ENCODE measurements around the gene TRIO. TPM values are rescaled to one million over a fixed set of nuclear protein-coding genes. Genes with fewer than 3 reads are reported as not detected.

Gene TRIO
- total and polyA plus RNA-seq, 10 of the 15 experiments (the other 5 are each of a cell fraction or from before 2014, with no cell fraction given) = 5.1 to 96.4 (median 44.6) TPM

DNA sequence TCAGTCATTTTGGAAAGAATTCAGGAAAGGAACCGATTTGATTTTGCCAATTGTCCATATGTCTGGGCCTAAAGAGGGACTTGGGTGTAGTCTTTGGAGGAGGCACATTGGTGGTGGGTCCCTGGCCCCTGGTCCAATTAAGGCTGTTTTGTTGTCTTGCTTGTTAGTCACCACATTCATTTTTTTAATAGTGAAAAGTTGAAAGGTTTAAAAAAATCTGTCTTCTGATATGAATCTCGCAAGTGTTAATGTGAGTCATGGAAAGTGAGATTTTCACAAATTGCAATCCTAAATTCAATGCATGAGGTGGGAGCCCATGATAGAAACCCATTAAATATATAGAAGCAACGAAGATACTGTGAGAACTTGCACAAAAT, 272.5 kb downstream of the TRIO start (continued):
- no peak for TF ChIP-seq ASH2L (IDR thresholded peaks at IDR 0.05; ENCODE audit: borderline replicate concordance, low read depth)
- TF ChIP-seq WRNIP1 (IDR thresholded peaks at IDR 0.05; ENCODE audit: borderline replicate concordance, low read depth, low read length) = no peak
- TF ChIP-seq NBN (IDR thresholded peaks at IDR 0.05) = no peak
- TF ChIP-seq CBFB (IDR thresholded peaks at IDR 0.05; ENCODE audit: low read depth) = no peak
- TF ChIP-seq DPF2 (IDR thresholded peaks at IDR 0.05) = no peak; the same call in 1 of the 2 replicates
- TF ChIP-seq PAX5 (IDR thresholded peaks at IDR 0.05; ENCODE audit: borderline replicate concordance, low read depth, low read length) = no peak
- no peak; the same call in 1 of the 2 replicates for TF ChIP-seq RUNX3 (IDR thresholded peaks at IDR 0.05; ENCODE audit: low read length)
- peak; percentile 80 for TF ChIP-seq BCL11A (IDR thresholded peaks at IDR 0.05; ENCODE audit: low read depth, low read length)
- TF ChIP-seq, protein P1, sequence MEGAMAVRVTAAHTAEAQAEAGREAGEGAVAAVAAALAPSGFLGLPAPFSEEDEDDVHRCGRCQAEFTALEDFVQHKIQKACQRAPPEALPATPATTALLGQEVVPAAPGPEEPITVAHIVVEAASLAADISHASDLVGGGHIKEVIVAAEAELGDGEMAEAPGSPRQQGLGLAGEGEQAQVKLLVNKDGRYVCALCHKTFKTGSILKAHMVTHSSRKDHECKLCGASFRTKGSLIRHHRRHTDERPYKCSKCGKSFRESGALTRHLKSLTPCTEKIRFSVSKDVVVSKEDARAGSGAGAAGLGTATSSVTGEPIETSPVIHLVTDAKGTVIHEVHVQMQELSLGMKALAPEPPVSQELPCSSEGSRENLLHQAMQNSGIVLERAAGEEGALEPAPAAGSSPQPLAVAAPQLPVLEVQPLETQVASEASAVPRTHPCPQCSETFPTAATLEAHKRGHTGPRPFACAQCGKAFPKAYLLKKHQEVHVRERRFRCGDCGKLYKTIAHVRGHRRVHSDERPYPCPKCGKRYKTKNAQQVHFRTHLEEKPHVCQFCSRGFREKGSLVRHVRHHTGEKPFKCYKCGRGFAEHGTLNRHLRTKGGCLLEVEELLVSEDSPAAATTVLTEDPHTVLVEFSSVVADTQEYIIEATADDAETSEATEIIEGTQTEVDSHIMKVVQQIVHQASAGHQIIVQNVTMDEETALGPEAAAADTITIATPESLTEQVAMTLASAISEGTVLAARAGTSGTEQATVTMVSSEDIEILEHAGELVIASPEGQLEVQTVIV (IDR thresholded peaks at IDR 0.05; ENCODE audit: borderline replicate concordance, partially characterized antibody) = no peak
- TF ChIP-seq FOXM1 (IDR thresholded peaks at IDR 0.05; ENCODE audit: low read depth, low read length) = peak; percentile 92
- TF ChIP-seq RFX5 (IDR thresholded peaks at IDR 0.05; ENCODE audit: low read depth, low read length) = no peak
- TF ChIP-seq LARP7 (IDR thresholded peaks at IDR 0.05) = no peak
- no peak for TF ChIP-seq CHD4 (IDR thresholded peaks at IDR 0.05)
- TF ChIP-seq ELK1 (IDR thresholded peaks at IDR 0.05; ENCODE audit: low read depth, low read length) = no peak
- TF ChIP-seq NKRF (conservative IDR thresholded peaks at IDR 0.05) = no peak
- no peak for TF ChIP-seq MXI1 (IDR thresholded peaks at IDR 0.05; ENCODE audit: low read depth, low read length)
- TF ChIP-seq YBX1 (IDR thresholded peaks at IDR 0.05) = no peak
- TF ChIP-seq CEBPB (IDR thresholded peaks at IDR 0.05; ENCODE audit: borderline replicate concordance in 1 of 2, low read depth in 2 of 2, low read length in 2 of 2) = no peak
- no peak; the same call in 1 of the 2 replicates for TF ChIP-seq RELB (IDR thresholded peaks at IDR 0.05; ENCODE audit: low read depth)
- TF ChIP-seq KLF5 (IDR thresholded peaks at IDR 0.05; ENCODE audit: partially characterized antibody) = no peak
- peak; percentile 40 to 41; a peak in 1 of 4 replicates for TF ChIP-seq EP300 (IDR thresholded peaks at IDR 0.05; ENCODE audit: borderline replicate concordance in 1 of 2, control insufficient read depth in 1 of 2, low read depth in 2 of 2, low read length in 2 of 2)
- no peak for TF ChIP-seq NR2F1 (conservative IDR thresholded peaks at IDR 0.05)
- TF ChIP-seq BCL3 (IDR thresholded peaks at IDR 0.05; ENCODE audit: borderline replicate concordance, insufficient read depth, low read depth, low read length, poor library complexity, severe bottlenecking) = peak; percentile 80
- TF ChIP-seq NFXL1 (IDR thresholded peaks at IDR 0.05; ENCODE audit: borderline replicate concordance) = no peak
